Measurements from ENCODE around the gene ZNF500. TPM values are rescaled to one million over a fixed set of nuclear protein-coding genes. Genes with fewer than 3 reads are reported as not detected.

ZNF500 gene
- total and polyA plus RNA-seq, 2 experiments from 2014 or later: 5.8 to 15.3 TPM

DNA sequence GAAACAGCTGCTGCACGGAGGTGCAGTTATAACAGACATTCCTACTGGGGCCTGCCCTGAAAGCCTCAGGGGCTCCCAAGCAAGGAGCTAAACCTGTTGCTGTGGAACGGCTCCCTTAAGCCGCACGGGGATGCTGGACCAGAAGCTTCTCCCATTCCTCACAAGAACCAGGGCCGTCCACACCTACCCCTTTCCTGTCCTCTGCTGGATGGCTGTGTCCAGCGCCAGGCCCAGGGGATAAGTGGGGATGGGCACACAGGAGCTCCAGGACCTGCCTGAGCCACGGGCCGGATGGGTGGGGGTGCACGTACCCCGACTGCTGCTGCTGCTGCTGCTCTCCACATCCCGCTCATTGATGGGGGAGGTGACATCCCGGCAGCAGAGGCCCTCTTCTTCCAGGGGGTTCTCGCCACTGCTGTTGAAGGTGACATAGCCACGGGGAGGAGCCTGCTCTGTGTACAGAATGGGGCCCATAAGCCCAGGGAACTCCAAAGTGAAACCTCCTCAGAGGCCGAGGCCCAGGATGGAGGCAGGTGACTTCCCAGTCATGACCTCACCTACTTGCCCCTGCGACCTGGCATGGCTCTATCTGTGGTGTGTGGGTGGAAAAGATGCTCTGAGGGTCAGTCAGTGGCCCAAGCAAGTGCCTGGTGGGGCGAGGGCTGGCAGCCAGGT is 65.0 kb downstream of the ZNF500 start (continued):
- TF ChIP-seq, protein P1, sequence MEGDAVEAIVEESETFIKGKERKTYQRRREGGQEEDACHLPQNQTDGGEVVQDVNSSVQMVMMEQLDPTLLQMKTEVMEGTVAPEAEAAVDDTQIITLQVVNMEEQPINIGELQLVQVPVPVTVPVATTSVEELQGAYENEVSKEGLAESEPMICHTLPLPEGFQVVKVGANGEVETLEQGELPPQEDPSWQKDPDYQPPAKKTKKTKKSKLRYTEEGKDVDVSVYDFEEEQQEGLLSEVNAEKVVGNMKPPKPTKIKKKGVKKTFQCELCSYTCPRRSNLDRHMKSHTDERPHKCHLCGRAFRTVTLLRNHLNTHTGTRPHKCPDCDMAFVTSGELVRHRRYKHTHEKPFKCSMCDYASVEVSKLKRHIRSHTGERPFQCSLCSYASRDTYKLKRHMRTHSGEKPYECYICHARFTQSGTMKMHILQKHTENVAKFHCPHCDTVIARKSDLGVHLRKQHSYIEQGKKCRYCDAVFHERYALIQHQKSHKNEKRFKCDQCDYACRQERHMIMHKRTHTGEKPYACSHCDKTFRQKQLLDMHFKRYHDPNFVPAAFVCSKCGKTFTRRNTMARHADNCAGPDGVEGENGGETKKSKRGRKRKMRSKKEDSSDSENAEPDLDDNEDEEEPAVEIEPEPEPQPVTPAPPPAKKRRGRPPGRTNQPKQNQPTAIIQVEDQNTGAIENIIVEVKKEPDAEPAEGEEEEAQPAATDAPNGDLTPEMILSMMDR (conservative IDR thresholded peaks at IDR 0.05; ENCODE audit: low read depth in 2 of 2): no peak
- no peak for TF ChIP-seq STAT1 (IDR thresholded peaks at IDR 0.05; ENCODE audit: unreplicated experiment)
- no peak for TF ChIP-seq NANOG (IDR thresholded peaks at IDR 0.05; ENCODE audit: borderline replicate concordance)

DNA sequence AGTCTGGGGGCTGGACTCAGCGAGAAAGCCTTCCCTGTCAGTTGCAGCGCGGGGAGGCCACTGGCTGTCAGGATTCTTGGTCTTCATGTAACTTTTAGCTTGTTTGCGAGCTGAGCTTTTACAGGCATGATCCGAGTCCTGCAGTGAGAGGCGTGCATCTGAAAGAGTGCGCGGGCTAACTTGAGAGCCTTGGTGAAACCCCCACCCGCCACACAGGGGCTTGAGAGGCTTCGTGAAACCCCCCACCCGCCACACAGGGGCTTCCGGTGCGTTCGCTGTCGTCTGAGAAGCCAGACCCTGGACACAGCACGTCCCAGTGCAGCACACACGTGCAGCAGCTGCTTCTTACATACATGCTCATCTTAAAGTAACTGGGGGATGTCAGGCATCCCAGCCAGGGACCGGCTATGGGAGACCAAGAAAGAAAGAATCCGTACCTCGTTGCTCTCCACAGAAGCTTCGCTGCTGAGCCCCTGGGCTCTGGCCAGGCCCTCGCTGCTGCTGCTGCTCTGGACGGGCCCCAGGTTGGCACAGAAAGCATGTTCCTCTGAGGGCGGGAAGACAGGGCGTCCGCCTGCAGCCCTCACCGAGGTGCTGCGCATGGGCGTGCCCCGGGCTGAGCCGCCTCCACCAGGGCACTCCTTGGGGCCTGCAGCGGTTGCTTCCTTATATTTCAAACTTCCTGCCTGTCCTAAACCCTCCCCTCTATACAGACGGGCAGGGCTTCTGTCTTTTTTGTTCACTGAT is 65.8 kb downstream of the ZNF500 start:
- Histone ChIP-seq H3K27ac (ENCODE audit: low read depth) (no peak overlapping the region), H3F3A (replicated peaks; ENCODE audit: low read depth) (peaks cover 5% of the 10 kb centered on the region), H3K79me2 (replicated peaks; ENCODE audit: insufficient read depth) (no peaks in the 10 kb centered on the region), H3K4me3 (no peak overlapping the region), H3K4me1 (ENCODE audit: insufficient read depth) (no peaks in the 10 kb centered on the region), H3K36me3 (ENCODE audit: insufficient read depth) (peaks cover 15% of the 10 kb centered on the region), H4K20me1 (replicated peaks; ENCODE audit: insufficient read depth) (peaks cover 3% of the 10 kb centered on the region; the same call in 1 of the 2 replicates), H3K27me3 (ENCODE audit: insufficient read depth) (no peaks in the 10 kb centered on the region), H3K9me2 (ENCODE audit: insufficient read depth) (no peaks in the 10 kb centered on the region), H2AFZ (no peak overlapping the region), H3K4me2 (no peak overlapping the region)
- Mint-ChIP-seq H3K9me3 (no peaks in the 10 kb centered on the region; the same call in 2 of the 3 replicates), H3K27ac (no peak overlapping the region), H3K4me1 (no peaks in the 10 kb centered on the region), H3K36me3 (ENCODE audit: low read depth) (peaks cover 49% of the 10 kb centered on the region), H3K27me3 (ENCODE audit: insufficient read depth, low read depth, poor library complexity) (peaks cover 5% of the 10 kb centered on the region), H3K4me3 (no peak overlapping the region)
- TF ChIP-seq, protein P1 (conservative IDR thresholded peaks at IDR 0.05; ENCODE audit: low read depth in 2 of 2): no peak
- TF ChIP-seq POLR2AphosphoS5 (IDR thresholded peaks at IDR 0.05; ENCODE audit: low read depth): no peak
- no peak for TF ChIP-seq EZH2 (IDR thresholded peaks at IDR 0.05; ENCODE audit: low read depth, unreplicated experiment)
- TF ChIP-seq EZH2phosphoT487 (IDR thresholded peaks at IDR 0.05; ENCODE audit: unreplicated experiment): no peak
- TF ChIP-seq STAT1 (IDR thresholded peaks at IDR 0.05; ENCODE audit: unreplicated experiment): no peak
- TF ChIP-seq CREB1 (CRISPR knock-in tag; IDR thresholded peaks at IDR 0.05; ENCODE audit: low read depth): no peak
- TF ChIP-seq, protein P2, sequence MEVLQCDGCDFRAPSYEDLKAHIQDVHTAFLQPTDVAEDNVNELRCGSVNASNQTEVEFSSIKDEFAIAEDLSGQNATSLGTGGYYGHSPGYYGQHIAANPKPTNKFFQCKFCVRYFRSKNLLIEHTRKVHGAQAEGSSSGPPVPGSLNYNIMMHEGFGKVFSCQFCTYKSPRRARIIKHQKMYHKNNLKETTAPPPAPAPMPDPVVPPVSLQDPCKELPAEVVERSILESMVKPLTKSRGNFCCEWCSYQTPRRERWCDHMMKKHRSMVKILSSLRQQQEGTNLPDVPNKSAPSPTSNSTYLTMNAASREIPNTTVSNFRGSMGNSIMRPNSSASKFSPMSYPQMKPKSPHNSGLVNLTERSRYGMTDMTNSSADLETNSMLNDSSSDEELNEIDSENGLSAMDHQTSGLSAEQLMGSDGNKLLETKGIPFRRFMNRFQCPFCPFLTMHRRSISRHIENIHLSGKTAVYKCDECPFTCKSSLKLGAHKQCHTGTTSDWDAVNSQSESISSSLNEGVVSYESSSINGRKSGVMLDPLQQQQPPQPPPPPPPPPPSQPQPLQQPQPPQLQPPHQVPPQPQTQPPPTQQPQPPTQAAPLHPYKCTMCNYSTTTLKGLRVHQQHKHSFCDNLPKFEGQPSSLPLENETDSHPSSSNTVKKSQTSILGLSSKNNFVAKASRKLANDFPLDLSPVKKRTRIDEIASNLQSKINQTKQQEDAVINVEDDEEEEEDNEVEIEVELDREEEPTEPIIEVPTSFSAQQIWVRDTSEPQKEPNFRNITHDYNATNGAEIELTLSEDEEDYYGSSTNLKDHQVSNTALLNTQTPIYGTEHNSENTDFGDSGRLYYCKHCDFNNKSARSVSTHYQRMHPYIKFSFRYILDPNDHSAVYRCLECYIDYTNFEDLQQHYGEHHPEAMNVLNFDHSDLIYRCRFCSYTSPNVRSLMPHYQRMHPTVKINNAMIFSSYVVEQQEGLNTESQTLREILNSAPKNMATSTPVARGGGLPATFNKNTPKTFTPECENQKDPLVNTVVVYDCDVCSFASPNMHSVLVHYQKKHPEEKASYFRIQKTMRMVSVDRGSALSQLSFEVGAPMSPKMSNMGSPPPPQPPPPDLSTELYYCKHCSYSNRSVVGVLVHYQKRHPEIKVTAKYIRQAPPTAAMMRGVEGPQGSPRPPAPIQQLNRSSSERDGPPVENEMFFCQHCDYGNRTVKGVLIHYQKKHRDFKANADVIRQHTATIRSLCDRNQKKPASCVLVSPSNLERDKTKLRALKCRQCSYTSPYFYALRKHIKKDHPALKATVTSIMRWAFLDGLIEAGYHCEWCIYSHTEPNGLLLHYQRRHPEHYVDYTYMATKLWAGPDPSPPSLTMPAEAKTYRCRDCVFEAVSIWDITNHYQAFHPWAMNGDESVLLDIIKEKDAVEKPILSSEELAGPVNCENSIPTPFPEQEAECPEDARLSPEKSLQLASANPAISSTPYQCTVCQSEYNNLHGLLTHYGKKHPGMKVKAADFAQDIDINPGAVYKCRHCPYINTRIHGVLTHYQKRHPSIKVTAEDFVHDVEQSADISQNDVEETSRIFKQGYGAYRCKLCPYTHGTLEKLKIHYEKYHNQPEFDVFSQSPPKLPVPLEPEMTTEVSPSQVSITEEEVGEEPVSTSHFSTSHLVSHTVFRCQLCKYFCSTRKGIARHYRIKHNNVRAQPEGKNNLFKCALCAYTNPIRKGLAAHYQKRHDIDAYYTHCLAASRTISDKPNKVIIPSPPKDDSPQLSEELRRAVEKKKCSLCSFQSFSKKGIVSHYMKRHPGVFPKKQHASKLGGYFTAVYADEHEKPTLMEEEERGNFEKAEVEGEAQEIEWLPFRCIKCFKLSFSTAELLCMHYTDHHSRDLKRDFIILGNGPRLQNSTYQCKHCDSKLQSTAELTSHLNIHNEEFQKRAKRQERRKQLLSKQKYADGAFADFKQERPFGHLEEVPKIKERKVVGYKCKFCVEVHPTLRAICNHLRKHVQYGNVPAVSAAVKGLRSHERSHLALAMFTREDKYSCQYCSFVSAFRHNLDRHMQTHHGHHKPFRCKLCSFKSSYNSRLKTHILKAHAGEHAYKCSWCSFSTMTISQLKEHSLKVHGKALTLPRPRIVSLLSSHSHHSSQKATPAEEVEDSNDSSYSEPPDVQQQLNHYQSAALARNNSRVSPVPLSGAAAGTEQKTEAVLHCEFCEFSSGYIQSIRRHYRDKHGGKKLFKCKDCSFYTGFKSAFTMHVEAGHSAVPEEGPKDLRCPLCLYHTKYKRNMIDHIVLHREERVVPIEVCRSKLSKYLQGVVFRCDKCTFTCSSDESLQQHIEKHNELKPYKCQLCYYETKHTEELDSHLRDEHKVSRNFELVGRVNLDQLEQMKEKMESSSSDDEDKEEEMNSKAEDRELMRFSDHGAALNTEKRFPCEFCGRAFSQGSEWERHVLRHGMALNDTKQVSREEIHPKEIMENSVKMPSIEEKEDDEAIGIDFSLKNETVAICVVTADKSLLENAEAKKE (CRISPR knock-in tag; IDR thresholded peaks at IDR 0.05): no peak
- no peak for TF ChIP-seq ZNF114 (CRISPR knock-in tag; IDR thresholded peaks at IDR 0.05)
- TF ChIP-seq, protein P3, sequence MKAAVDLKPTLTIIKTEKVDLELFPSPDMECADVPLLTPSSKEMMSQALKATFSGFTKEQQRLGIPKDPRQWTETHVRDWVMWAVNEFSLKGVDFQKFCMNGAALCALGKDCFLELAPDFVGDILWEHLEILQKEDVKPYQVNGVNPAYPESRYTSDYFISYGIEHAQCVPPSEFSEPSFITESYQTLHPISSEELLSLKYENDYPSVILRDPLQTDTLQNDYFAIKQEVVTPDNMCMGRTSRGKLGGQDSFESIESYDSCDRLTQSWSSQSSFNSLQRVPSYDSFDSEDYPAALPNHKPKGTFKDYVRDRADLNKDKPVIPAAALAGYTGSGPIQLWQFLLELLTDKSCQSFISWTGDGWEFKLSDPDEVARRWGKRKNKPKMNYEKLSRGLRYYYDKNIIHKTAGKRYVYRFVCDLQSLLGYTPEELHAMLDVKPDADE (IDR thresholded peaks at IDR 0.05): no peak
- ATAC-seq (no peak), DNase-seq (ENCODE audit: low spot score) (no peak)

Data from GM23338 (cell line).